Endometrial microvascular endothelial cells (primary cell): ENCODE data around the gene EMX1. TPM values are rescaled to one million over a fixed set of nuclear protein-coding genes. Genes with fewer than 3 reads are reported as not detected.

Source experiments
- in situ Hi-C: cut with HindIII; loops from 2 replicates; pipeline ENCODE4 v1.10.0; 2017; ENCODE audit warnings: low sequenced_read_pairs, low pct_unique_long_range_greater_than_20kb; ENCODE audit errors: inconsistent ontology term
- total RNA-seq: library from RNA; depleted of rRNA; stranded (reverse); fragments of >200 nt; gene quantifications from one replicate; pipeline ENCODE4 v1.2.3, GENCODE V29; 2015; ENCODE audit errors: inconsistent ontology term

EMX1 gene
- total RNA-seq, 1 donor from 2014 or later = not detected

GRCh38 chr2:72920318-72921087, 3.2 kb downstream of the EMX1 start:
- in situ Hi-C loops = no loop called here

GRCh38 chr2:72921088-72921851, 4.0 kb downstream of the EMX1 start:
- in situ Hi-C loops = no loop called here

DNA sequence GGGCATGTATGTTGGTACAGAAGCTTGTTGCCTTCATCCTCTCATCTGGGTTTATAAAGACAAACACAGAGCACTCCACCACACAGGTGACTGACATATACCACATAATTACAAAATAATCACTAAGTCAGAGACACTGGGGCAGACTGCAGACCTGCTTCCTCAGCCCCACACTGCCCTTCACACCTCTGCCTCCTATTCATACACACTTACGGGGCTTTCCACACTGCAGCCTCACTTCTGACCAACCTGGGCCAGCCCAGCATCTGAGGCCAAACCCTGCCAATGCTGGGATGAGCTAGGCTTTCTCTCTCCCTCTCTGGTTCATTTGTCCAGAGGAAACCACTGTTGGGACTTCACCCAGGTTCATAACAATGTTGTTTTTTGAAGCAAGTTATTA, 4.5 kb downstream of the EMX1 start:
- in situ Hi-C loops = no loop called here

GRCh38 chr2:72923833-72924352, 6.6 kb downstream of the EMX1 start:
- in situ Hi-C loops = no loop called here

DNA sequence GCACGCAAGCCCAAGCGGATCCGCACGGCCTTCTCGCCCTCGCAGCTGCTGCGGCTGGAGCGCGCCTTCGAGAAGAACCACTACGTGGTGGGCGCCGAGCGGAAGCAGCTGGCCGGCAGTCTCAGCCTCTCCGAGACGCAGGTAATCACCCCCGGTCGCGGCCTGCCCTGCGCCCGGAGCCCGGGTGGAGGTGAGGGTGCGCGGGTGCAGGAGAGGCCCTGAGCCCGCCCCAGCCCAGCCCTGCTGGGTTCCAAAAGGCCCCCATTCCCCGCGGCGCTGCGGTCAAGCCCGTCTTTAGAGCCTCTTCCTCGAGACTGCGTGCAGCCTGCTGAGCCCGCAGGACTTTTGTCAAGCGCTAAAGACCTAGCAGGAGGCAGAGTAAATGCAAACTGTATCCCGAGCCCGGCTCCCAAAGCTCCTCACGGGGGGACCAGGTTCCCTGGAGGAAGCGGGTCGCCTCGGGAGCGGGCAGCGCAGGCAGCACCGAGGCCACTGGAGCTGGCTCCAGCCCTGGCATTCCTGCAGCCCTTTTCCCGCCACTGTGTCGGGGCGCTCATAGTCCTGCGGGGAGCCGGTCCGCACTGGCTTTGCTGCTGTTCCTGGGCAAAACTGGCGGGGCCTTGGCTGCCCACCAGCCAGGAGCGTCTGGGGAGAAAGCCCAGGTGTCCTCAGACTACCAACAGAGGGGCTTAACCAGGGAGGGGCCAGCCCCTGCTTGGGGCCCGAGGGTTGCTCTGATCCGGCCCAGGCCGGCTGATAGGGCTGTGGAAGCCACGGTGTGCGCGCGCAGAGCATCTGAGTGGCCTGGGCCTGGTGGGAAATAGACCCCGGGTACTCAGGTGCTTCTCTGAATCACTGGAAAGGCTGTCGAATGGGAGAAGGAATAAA, 7.3 kb downstream of the EMX1 start:
- in situ Hi-C loops = no loop called here

- in situ Hi-C loops = no loop called here
These were observed 8.1 kb downstream of the EMX1 start for GRCh38 chr2:72925328-72925943.

- in situ Hi-C loops = no loop called here
These were observed 9.0 kb downstream of the EMX1 start for GRCh38 chr2:72926368-72926767.

DNA sequence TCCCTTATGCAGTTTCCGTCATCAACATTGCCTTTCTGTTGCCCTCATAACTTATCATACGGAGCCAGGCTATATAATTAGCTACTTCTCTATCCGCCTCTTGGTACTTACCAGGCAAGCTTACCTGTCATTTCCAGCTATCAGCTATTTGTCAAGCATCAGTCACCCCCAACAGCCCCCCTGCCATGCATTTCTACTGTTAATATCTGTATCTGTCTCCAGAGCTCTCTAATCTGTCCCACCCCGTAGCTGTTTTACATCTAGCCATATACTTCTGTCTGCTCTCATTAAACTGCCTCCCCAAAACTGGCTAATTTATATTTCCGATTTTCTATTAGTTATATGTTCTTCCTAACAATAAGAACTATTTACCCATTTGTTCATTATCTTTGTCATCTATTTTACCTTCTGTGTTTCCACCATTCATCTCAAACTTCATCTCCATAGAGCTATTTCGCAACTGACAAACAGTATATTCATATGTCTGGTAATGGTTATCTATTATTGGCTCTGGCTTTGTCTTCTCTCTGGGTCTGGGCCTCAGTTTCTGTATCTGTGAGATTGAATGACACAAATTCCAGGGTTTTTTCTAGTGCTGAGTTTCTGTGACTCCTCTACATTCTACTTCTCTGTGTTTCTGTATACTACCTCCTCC, 9.6 kb downstream of the EMX1 start:
- in situ Hi-C loops = no loop called here

DNA sequence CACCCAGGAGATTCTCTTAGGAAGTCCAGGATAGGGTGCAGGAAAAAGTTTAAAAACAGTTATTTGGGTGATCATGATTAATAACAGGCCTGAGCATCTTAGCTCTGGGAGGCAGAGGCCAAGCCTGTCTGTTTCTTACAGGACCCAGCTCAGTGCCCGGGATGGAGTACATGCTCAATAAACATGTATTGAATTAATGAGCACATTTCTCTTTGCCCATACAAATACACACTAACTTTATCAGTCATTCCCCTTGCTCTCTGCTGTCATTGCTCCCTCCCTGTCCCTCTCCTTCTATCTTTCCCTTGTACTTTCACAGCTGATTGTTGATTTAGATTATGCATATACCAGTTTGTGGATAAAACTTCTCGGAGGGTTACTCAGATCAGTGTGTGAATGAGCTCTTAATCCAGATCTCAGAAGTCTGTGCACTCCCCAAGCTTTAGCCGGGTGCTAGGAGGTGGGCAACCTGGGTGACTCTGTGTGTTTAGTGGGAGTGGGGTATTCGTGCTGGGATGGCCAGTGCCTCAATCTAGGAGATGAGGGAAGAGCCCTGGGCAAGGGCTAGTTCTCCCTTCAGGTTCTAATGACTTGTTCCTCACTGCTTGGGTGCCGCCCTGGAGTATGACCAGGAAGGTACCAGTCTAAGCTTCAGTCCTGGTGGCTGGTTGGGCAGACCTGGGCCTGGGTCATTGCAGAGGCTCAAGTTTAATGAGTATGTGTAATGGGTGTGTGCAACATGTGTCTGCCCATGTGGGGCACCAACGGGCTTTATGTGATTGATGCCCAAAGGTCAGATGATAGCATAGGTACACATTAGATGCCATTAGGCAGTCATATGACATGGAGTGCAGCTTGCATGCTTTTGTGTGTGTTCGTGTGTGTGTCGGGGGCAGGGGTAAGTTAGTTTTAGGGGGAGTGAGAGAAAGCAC, 10.6 kb downstream of the EMX1 start:
- in situ Hi-C loops = no loop called here

- in situ Hi-C loops = no loop called here
These were observed 11.7 kb downstream of the EMX1 start for GRCh38 chr2:72929010-72929409.

DNA sequence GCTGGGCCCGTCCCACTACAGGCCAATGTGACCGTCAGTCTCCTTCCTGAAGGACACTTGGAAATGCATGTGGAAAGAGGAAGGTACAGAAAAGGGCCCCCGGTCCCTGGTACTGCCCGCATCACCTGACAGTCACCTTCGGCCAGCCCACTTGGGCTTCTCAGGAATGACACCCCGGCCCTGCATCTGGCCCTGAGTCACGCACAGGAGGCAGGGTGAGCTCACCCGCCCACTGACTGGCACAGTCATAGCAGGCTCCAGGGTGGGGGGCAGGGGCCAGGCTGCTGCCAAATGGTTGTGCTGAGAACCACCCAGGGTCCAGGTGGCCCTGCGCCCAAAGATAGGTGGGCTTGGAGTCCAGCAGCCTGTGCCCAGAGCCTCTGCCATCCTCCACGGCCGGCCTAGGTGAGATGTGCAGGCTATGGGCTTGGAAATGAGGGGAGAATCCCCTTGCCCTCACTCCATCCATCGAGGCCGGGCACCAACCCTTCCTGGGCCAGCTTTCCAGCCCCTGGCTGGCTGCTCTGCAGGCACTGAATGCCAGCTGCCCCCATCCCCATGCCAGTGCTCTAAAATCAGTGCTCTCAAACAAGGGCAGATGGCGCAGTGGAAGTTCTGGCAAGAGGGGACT, 14.1 kb downstream of the EMX1 start:
- in situ Hi-C loops = no loop called here

GRCh38 chr2:72932045-72932740, 14.9 kb downstream of the EMX1 start:
- in situ Hi-C loops = no loop called here

DNA sequence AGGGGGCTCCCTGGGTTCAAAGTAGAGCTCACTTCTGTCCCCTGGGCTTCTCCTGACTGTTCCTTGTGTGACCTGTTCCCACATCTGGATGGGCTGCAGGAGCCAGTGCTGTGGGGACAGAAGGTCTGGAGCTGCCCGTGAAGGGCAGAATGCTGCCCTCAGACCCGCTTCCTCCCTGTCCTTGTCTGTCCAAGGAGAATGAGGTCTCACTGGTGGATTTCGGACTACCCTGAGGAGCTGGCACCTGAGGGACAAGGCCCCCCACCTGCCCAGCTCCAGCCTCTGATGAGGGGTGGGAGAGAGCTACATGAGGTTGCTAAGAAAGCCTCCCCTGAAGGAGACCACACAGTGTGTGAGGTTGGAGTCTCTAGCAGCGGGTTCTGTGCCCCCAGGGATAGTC, 15.5 kb downstream of the EMX1 start:
- in situ Hi-C loops = no loop called here

GRCh38 chr2:72933207-72933606, 15.9 kb downstream of the EMX1 start:
- in situ Hi-C loops = no loop called here

GRCh38 chr2:72933646-72934151, 16.4 kb downstream of the EMX1 start:
- in situ Hi-C loops = no loop called here
